ENCODE data around the gene FAM25A. TPM values are rescaled to one million over a fixed set of nuclear protein-coding genes. Genes with fewer than 3 reads are reported as not detected.
"Not testable (repeated sequence)": the region's sequence is repeated elsewhere in the genome, so short reads cannot be mapped to it uniquely, and the experiment has no call there.

The FAM25A gene
- total RNA-seq (not detected), polyA plus RNA-seq (not detected)
- long read RNA-seq, donor 1: 0 reads
- long read RNA-seq, donor 2: 0 reads
- long read RNA-seq, donor 3: 0 reads

DNA sequence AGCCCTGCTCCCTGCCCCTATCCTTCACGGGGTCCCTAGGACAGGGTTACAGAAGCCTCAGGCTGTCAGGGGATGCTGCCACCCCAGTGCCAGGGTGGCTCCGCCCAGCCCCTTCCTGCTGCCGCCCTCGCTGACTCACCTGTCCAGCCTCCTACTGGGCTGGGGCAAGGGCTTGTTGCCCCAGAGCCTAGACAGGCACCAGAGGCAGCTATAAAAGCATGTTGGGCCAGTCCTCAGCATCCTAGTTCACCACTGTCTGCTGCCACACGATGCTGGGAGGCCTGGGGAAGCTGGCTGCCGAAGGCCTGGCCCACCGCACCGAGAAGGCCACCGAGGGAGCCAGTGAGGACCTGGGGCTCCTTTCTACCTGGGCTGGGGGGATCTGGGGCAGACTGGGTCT is at the start of gene FAM25A:
Gene FAM25A (plus strand): TSS at position 239 of the 400 bp plus-strand sequence. CDS start 31 bp downstream, at position 270.
- H3K4me3 ChIP-seq; H3K36me3 ChIP-seq; H3K27me3 ChIP-seq; H3K9me3 ChIP-seq; DNase-seq; H3K27ac ChIP-seq; intact Hi-C loops (cut with DNase I); H3K4me1 ChIP-seq (ENCODE audit: insufficient read depth): not testable (repeated sequence)
- 90 to 95% (median 93%) methylated on average over 5 to 9 of the region's 9 CpGs for WGBS, 3 donors

DNA sequence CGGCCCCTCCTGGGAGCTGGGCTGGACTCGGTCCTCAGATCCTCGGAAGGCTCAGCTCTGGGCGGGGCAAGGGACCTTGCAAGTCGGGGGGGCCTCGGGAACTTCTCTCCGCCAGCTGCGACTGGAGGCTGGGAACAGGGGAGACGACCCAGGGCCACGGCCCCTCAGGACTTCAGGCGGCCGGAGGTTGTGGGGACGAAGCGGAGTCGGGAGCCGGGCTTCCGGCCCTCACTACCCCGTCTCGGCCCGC is 49.2 kb upstream of the FAM25A start:
- H3K4me1 ChIP-seq (ENCODE audit: insufficient read depth): peaks cover 18% of the 10 kb centered on the region

GRCh38 chr10:86971232-86971991 is 48.7 kb upstream of the FAM25A start:
- WGBS, 3 donors: 9 to 11% (median 10%) methylated on average over 49 to 66 of the region's 66 CpGs
- intact Hi-C loops (cut with DNase I): loop anchor here in 1 of 4 donors (5.0 kb wide), 1 partner anchor 121 kb away; the partner anchor contains the start of gene GLUD1
- peak overlapping the region; percentile 97 to 99 for H3K27ac ChIP-seq
- no peaks in the 10 kb centered on the region for H3K9me3 ChIP-seq
- no peaks in the 10 kb centered on the region for H3K36me3 ChIP-seq
- peak; percentile 93 to 98 (median 98) for DNase-seq
- H3K4me1 ChIP-seq (ENCODE audit: insufficient read depth): peaks cover 17% of the 10 kb centered on the region
- H3K27me3 ChIP-seq: no peaks in the 10 kb centered on the region
- TF ChIP-seq EP300 (IDR thresholded peaks at IDR 0.05) (peak; percentile 92), POLR2A (IDR thresholded peaks at IDR 0.05) (no peak)
- TF ChIP-seq, protein P1, sequence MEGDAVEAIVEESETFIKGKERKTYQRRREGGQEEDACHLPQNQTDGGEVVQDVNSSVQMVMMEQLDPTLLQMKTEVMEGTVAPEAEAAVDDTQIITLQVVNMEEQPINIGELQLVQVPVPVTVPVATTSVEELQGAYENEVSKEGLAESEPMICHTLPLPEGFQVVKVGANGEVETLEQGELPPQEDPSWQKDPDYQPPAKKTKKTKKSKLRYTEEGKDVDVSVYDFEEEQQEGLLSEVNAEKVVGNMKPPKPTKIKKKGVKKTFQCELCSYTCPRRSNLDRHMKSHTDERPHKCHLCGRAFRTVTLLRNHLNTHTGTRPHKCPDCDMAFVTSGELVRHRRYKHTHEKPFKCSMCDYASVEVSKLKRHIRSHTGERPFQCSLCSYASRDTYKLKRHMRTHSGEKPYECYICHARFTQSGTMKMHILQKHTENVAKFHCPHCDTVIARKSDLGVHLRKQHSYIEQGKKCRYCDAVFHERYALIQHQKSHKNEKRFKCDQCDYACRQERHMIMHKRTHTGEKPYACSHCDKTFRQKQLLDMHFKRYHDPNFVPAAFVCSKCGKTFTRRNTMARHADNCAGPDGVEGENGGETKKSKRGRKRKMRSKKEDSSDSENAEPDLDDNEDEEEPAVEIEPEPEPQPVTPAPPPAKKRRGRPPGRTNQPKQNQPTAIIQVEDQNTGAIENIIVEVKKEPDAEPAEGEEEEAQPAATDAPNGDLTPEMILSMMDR (IDR thresholded peaks at IDR 0.05): peak in 2 of 3 donors; percentile 2 to 31
- H3K4me3 ChIP-seq: peak overlapping the region; percentile 71

More for the DNA sequence above, 49.2 kb upstream of the FAM25A start:
- WGBS, 3 donors: 0 to 1% (median 0%) methylated on average over 12 to 20 of the region's 20 CpGs
- Histone ChIP-seq H3K27me3 (no peaks in the 10 kb centered on the region), H3K4me3 (peak overlapping the region; percentile 71), H3K36me3 (no peaks in the 10 kb centered on the region), H3K27ac (peak overlapping the region; percentile 97 to 99), H3K9me3 (no peaks in the 10 kb centered on the region)
- DNase-seq: no peak
- intact Hi-C loops (cut with DNase I): loop anchor here in 1 of 4 donors (5.0 kb wide), 1 partner anchor 121 kb away; the partner anchor contains the start of gene GLUD1
- TF ChIP-seq POLR2A (IDR thresholded peaks at IDR 0.05): peak; percentile 97
- TF ChIP-seq, protein P1 (IDR thresholded peaks at IDR 0.05): peak in 2 of 3 donors; percentile 5 to 7
- TF ChIP-seq EP300 (IDR thresholded peaks at IDR 0.05): no peak

- 93 to 96% (median 95%) methylated on average over 10 to 11 of the region's 11 CpGs for WGBS, 3 donors
These were observed 47.3 kb upstream of the FAM25A start for GRCh38 chr10:86972613-86973380.

More at GRCh38 chr10:86972613-86973380, 47.3 kb upstream of the FAM25A start:
- no peak for TF ChIP-seq POLR2A (IDR thresholded peaks at IDR 0.05)
- TF ChIP-seq, protein P1 (IDR thresholded peaks at IDR 0.05): no peak
- TF ChIP-seq EP300 (IDR thresholded peaks at IDR 0.05): no peak
- intact Hi-C loops (cut with DNase I): loop anchor here in 2 of 4 donors (2.0 to 5.0 kb wide), 2 partner anchors 18 to 120 kb away; partner anchors contain the start of gene GLUD1 (in 1 of the 2)
- peak; percentile 29 to 49 (median 39) for DNase-seq
- H3K27ac ChIP-seq: peak overlapping the region; percentile 97 to 99
- H3K27me3 ChIP-seq: no peaks in the 10 kb centered on the region
- no peaks in the 10 kb centered on the region for H3K9me3 ChIP-seq
- H3K4me1 ChIP-seq (ENCODE audit: insufficient read depth): peaks cover 8% of the 10 kb centered on the region
- no peaks in the 10 kb centered on the region for H3K36me3 ChIP-seq
- H3K4me3 ChIP-seq: no peak overlapping the region

All from ovary (tissue), 10 donors.